CD4-positive, alpha-beta T cell treated with Interleukin-21 for 1 hour (primary cell): Measurements from ENCODE around the gene GPR82.
A peak's percentile ranks its signal among the peaks of the same experiment; 100 is the strongest.
"Not testable (repeated sequence)": the region's sequence is repeated elsewhere in the genome, so short reads cannot be mapped to it uniquely, and the experiment has no call there.

ENCODE experiments used
- DNase-seq: peaks from one replicate; pipeline ENCODE4 v3.0.0-alpha.2; 2020

Gene GPR82

DNA sequence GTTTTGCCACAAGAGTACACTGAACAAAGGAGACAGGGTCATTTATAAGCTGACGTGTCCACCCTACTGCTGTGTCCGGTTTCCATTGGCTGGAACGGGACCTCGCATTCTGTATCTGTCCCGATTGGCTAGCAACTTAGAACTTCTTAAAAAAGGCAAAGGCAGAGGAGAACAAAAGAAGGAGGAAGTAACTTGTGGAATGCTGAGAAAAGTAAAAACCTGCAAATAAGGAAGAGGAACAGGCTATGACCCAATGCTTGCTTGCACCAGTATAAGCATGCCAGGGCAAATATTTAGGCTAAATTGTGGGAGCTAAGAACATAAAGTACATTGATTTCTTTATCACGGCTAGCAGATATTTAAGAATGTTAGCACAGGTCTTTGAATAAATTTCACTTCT is 4.4 kb upstream of the GPR82 start:
- DNase-seq: not testable (repeated sequence)

DNA sequence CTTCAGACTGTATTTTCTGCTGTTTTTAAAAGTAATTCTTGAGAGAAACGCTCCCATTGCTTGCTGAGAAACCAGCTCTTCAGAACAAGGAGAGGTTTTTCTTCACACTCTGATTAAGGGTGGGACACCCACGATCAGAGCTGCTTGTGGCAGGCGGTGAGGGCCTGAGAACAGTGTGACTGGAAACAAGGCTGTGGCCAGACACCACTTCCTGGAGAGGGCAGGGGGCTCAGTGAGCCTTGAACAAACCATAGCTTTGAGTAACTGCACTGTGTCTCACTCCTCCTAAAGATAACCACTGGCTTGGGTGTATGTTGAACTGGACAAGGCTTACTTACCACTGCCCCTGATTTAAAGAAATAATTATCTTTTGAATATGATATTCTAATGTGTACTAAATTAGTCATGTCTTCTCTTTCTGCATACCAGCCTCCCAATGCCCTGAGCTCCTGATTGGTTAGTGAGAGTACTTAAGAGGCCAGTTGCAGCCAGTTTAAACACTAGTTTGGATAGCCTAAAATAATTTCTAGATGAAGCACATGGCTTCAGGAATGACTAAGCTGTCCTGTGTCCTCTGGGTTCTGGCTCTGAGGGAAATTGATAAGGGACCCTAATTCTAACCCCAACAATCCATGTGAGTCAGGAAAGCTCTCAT is 3.7 kb upstream of the GPR82 start:
- DNase-seq: peak; percentile 52

DNA sequence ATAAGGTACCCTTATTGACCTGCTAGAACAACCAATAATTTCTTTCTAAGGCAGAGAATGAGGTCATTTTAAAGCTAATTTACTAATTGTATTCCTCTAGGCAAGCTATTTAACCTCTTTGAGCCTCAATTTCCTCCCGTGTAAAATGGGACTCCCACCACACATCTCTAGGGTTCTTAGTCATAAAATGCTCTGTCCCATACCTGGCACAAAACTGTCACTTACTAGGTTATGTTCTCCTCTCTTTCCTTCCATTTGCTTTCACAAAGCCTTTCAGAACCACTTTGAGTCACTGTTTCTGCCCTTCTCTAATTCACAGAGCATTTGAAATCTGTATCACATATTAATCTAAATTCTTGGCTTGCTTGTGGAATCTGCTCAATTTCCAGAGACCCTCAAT is 2.4 kb upstream of the GPR82 start:
- DNase-seq: no peak

DNA sequence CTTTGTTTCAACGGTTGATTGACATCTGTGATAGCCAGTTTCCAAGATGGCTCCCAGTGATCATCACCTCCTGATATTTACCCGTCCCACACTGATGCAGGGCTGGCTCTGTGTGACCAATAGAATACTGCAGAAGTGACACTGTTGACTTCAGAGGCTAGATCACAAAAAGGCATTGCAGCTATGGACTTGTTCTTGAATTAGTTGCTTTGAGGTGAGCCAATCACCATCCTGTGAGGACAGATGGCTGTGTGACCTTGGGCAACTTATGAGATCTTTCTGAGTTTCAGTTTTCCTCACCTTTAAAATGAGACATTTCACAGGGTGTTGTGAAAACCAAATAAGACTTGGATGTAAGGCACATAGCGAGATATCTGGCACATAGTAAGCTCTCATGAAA is 1.8 kb upstream of the GPR82 start:
- no peak for DNase-seq

DNA sequence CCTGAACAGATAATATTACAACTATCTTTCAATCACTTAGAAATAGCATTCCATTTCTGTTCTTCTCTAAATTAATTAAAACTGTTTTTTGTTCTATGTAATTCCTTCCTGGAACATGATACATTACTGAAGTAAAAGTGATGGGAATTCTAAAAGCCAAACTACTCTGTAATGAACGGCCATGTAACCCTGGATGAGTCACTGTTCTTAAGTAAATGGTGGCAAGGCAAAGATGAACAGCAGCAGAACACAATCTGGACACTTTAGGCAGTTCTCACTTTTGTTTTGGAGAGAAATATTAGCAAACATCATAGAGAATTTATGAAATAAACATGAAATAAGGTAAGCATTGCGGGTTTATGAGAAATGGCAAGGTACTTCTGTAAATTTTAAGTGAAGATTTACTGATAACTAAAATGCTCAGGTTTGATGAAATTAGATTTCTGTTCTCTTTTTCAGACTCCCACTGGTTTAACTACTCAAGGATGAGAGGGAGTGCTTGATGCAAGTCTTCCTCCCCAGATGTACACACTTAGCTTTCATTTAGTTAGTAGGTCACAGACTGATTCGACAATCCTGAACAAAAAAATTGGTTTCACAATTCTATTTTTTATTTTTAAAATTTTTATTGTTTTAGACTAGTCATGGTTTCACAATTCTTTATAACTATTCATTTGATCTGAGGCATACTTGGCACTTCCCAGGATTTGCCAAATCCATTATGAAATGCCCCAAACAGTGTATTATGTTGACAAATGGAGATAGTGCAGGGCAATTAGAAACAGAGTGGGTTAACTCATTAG is 964 bp upstream of the GPR82 start:
- no peak for DNase-seq

DNA sequence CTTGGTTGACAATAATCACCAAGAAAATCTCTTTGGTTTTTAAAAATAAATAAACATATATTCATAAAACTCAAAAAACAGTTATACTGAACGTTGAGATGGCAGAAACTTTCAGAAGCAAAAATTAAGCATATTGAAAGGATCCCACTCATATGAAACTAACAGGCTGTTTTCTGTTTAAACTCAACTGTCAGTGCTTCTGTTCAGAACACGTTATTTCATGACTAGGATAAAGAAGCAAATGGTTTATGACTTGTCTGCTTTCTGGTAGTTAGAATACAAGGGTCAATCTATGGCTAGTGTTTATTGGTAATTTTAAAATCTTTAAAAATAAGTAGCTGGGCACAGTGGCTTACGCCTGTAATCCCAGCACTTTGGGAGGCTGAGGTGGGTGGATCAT is 4.1 kb downstream of the GPR82 start:
- no peak for DNase-seq

DNA sequence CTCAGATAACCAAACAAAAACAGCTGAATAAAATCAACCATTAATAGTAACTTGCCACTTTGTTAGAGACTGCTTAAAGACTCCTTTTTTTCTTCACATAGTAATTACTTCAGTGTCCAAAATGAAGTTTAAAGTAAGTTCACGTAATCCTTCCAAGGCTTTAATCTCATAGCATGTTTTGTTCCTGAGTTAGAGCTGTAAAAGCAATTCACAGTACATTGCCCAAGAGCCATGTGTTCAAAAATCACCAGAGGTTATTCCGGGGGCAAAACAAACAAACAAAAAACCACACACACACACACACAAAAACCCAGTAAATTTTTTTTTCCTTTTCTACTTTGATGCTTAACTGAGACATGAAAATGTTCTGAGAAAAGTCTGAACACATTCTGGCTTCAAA is 6.1 kb downstream of the GPR82 start:
- DNase-seq: no peak

DNA sequence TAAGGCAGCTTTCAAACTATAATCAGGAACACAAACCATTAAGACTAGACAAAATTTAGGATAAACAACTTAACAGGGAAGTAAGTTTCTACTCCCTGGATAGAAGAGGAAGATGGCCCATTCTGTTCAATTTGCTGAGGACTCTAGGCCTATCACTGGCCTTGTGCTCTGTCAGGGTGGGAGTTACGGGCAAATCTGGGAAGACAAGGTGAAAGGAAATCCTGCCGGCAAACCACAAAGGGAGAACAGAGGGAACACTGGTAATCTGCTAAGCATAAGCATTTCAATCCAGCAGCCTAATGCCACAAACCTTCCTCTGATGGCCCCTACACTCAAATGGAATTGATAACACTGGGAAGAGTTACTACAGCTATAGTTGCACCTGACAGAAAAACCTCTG is 8.3 kb downstream of the GPR82 start:
- DNase-seq: no peak

DNA sequence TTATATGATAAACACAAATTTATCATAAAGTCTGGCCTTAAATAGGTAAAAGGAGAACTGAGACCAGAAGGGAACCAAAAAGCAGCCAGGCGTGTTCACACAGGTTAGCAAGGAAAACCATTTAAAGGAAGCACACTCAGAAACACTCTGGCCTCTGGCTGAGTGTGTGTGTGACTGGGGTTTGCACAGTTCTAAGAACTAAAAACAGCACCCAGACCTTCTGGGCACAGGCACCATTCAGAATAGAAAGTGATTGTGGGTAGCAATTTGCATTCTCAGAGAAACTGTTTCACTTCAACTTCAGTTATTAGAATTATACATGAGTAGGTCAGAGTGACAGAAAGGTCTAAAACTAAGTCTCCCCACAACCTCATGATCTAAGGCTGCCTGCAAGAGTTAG is 10.0 kb downstream of the GPR82 start:
- DNase-seq: no peak

DNA sequence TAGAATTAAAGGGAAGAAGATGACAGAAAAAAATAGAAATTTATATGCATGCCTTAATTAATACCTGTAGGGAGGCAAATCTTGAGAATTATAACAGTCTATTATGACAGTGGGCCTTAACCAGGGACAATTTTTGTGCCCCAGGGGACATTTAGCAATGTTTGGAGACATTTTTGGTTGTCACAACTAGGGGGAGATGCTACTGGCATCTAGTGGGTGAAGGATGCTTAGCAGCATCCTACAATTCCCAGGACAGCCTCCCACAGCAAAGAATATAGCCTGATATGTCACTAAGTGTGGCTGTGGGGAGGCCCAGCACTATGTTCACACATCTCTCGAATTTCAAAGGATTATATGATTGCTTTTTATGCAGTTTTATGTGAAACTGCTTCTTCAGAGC is 10.5 kb downstream of the GPR82 start:
- no peak for DNase-seq

DNA sequence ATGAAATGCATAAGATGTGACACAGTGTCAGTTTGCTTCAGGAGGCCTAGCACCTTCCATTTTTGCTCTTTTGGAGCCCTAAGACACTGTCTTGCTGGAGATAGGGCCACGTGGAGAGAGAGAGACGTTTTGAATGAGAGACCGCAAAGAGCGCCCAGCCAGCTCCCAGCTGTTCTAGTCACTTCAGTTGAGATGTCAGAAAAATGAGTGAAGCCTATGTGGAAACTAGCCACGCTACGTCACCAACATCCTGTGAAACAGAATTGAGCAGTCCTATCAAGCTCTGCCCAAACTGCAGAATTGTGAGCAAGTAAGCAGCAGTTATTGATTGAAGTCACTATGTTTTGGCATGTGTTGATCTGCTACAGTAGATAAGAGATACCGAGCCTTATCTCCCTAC is 13.1 kb downstream of the GPR82 start:
- peak; percentile 21 for DNase-seq

DNA sequence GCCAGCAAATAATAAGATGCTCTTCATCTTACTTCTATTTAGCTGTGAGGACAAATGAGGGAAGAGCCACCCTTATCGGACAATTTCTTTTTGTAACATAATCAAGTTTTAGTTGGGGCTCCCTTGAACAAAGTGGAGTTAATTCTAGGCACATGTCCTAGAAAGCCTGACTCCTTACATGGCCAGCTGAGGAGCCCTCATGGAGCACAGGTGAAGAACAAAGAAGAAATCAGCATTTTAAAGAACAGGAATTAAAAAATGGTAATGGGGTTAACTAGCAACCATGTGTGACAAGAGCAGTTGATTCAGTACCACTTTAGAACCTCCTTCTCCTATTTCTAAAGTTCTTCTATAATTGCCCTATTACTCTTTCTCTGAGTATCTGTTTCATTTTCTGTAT is 15.9 kb downstream of the GPR82 start:
- DNase-seq: no peak

DNA sequence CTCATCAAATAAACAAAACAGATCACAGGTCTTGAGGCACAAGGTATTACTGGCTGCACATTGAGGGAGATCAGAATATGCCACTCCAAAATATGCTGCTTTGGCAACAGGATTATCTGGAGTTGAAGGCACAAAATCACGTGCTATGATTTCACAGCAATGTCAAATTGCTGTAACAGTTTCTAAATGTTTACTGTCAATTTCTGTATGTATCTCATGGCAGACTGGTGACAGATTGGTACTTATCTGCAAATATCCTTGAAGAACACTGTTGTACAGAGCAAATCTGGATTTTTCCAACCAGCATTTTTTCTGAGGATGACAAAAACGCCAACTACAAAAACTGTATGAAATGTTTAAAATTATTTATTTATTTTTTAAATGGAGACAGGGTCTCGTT is 26.7 kb downstream of the GPR82 start:
- no peak for DNase-seq

DNA sequence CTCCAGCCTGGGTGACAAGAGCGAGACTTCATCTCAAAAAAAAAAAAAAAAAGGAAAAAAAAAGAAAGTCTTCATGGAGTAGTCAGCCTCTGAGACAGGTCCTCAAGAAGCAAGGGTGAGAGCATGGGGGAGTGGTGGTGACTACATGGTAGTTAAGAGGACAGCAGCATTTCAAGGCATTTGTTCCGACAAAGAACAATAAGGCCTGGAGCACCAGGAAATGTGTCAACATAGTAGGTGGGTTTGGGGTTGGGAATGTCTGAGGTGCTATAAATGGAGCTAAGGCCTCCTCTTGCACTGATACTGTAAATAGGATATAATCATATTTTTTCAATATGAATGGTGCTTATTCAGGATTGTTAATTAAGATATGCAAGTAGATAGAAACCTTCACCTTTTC is 34.4 kb downstream of the GPR82 start:
- no peak for DNase-seq

DNA sequence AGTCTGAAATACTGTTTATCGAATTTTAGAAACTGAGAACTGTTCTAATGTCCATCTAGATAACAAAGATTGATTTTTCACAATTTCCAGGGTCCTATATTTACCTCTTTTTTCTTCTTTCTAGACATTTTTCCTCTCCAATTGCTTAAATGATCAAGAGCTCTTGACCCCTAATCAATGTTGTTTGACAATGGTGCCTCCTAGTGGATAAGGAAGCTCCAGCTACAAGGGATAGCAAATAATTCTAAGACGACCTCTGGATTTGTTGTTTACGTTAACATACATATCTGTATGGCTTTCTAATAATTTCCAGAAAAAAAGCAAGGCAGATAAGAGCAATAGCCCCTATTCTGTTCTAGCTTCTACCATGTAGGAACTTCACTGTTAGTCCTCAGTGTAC is 35.8 kb downstream of the GPR82 start:
- DNase-seq: peak; percentile 43

DNA sequence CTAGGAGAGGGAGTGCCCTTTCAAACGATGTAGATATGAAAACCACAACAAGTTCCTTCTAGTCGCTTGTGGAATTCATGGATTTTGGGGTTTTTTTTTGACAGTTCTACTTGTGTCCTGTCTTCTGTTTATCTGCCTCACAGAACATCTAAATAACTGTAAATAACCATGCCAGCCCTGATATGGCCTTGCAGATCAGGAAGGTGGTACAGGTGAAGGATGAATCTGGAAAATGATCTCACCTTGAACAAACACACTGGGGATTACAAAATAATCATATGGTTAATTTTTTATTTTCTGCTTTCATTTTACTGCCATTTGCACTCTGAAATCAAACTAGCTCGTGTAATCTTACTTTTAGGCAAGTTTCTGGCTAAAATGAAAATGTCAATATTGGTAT is 37.2 kb downstream of the GPR82 start:
- DNase-seq: no peak

DNA sequence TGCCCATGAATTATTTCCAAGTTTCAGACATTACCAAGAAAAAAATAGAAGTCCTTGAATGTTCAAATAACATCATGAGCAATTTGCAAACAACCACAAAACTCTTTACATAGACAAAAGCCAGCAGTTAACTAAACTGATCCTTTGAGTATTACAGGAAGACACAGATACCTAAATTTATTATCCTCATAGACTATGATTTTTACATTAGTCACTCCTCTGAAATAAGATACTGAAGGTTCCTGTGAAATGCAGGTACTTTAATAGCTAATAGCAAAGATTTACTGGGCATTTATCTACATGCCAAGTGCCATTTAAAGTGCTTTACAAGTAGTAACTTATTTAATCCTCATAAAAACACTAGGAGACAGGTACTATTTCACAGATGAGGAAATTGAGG is 37.7 kb downstream of the GPR82 start:
- DNase-seq: no peak

DNA sequence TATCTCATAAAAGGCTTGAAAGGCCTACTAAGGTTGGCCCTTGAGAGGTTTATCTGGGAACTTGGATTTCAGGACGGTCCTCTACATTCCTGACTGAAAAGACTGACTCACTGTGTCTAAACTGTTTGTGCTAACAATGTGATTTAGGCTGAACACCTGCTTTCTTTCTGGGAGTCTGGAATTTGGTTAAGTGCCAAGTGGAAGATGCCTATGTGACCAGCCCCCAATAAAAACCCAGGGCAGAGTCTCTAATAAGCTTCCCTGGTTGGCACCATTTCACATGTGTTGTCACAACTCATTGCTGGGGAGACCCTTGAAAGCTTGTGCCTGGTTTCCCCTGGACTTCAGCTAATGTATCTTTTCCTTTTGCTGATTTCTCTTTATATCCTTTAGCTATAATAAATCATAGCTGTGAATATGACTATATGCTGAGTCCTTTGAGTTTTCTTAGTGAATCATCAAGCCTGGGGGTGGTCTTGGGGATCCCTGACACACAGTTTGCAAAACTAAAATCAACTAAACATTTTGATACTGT is 55.1 kb downstream of the GPR82 start:
- DNase-seq: no peak
